Chondrocyte (in vitro differentiated cells): ENCODE measurements around the gene TRIM9. TPM values are rescaled to one million over a fixed set of nuclear protein-coding genes. Genes with fewer than 3 reads are reported as not detected.

Source experiments
- DNase-seq: peaks from one replicate; pipeline ENCODE4 v3.0.0; 2021; ENCODE audit warnings: mixed read lengths, low spot score
- H3K27ac Mint-ChIP-seq: one replicate; pipeline ENCODE4 v1.8.0; 2021; ENCODE audit warnings: mild to moderate bottlenecking, moderate library complexity, mixed read lengths; ENCODE audit not compliant: unreplicated experiment
- H3K27me3 Mint-ChIP-seq: 2 replicates; pipeline ENCODE4 v1.8.0; 2021; ENCODE audit warnings: low read depth, mixed read lengths
- H3K36me3 Mint-ChIP-seq: 2 replicates; pipeline ENCODE4 v1.8.0; 2021; ENCODE audit warnings: low read depth, mixed read lengths
- H3K4me1 Mint-ChIP-seq: 2 replicates; pipeline ENCODE4 v1.8.0; 2021; ENCODE audit warnings: low read depth, mild to moderate bottlenecking, mixed read lengths
- H3K4me3 Mint-ChIP-seq: one replicate; pipeline ENCODE4 v1.8.0; 2021; ENCODE audit warnings: mild to moderate bottlenecking, moderate library complexity, mixed read lengths; ENCODE audit not compliant: unreplicated experiment
- H3K9me3 Mint-ChIP-seq: 2 replicates; pipeline ENCODE4 v1.8.0; 2021; ENCODE audit warnings: low read depth, mixed read lengths
- CTCF ChIP-seq: fragments of 200-600 bp; sonication (generic); IDR thresholded peaks from 2 replicates; pipeline ENCODE4 v1.5.0; 2021; ENCODE audit warnings: antibody characterized with exemption, mild to moderate bottlenecking, moderate library complexity
- total RNA-seq: library from RNA; stranded (reverse); gene quantifications from 3 replicates; pipeline ENCODE4 v1.2.1, GENCODE V29; 2021

TRIM9 gene
- total RNA-seq, 1 donor from 2014 or later: 15.5 TPM

GRCh38 chr14:51131516-51131915, 36.6 kb upstream of the TRIM9 start:
- no peaks in the 10 kb centered on the region for H3K4me1 Mint-ChIP-seq
- H3K36me3 Mint-ChIP-seq: peaks cover 12% of the 10 kb centered on the region
- H3K9me3 Mint-ChIP-seq: peaks cover 22% of the 10 kb centered on the region
- no peak for TF ChIP-seq CTCF
- no peak overlapping the region for H3K4me3 Mint-ChIP-seq
- DNase-seq: no peak
- no peak overlapping the region for H3K27ac Mint-ChIP-seq
- H3K27me3 Mint-ChIP-seq: no peaks in the 10 kb centered on the region

GRCh38 chr14:51129130-51129529, 34.2 kb upstream of the TRIM9 start:
- Mint-ChIP-seq H3K36me3 (peaks cover 12% of the 10 kb centered on the region), H3K27me3 (no peaks in the 10 kb centered on the region), H3K9me3 (peaks cover 17% of the 10 kb centered on the region), H3K27ac (no peak overlapping the region), H3K4me1 (no peaks in the 10 kb centered on the region), H3K4me3 (no peak overlapping the region)
- TF ChIP-seq CTCF: no peak
- DNase-seq: no peak

- TF ChIP-seq CTCF: no peak
- Mint-ChIP-seq H3K27me3 (no peaks in the 10 kb centered on the region), H3K36me3 (peaks cover 2% of the 10 kb centered on the region), H3K4me3 (no peak overlapping the region), H3K4me1 (peaks cover 25% of the 10 kb centered on the region), H3K9me3 (peaks cover 4% of the 10 kb centered on the region), H3K27ac (no peak overlapping the region)
- DNase-seq: no peak
These were observed 29.1 kb upstream of the TRIM9 start for GRCh38 chr14:51124029-51124428.

- no peak overlapping the region for H3K27ac Mint-ChIP-seq
These were observed 26.2 kb upstream of the TRIM9 start for GRCh38 chr14:51121096-51121495.

GRCh38 chr14:51119411-51120051, 24.6 kb upstream of the TRIM9 start:
- no peaks in the 10 kb centered on the region for H3K9me3 Mint-ChIP-seq
- no peak for TF ChIP-seq CTCF
- no peak for DNase-seq
- H3K4me3 Mint-ChIP-seq: no peak overlapping the region
- H3K27ac Mint-ChIP-seq: no peak overlapping the region
- H3K36me3 Mint-ChIP-seq: no peaks in the 10 kb centered on the region
- H3K4me1 Mint-ChIP-seq: peaks cover 25% of the 10 kb centered on the region
- no peaks in the 10 kb centered on the region for H3K27me3 Mint-ChIP-seq

More at GRCh38 chr14:51121096-51121495, 26.2 kb upstream of the TRIM9 start:
- H3K27me3 Mint-ChIP-seq: no peaks in the 10 kb centered on the region
- peaks cover under 1% of the 10 kb centered on the region for H3K36me3 Mint-ChIP-seq
- H3K4me3 Mint-ChIP-seq: no peak overlapping the region
- peaks cover 25% of the 10 kb centered on the region for H3K4me1 Mint-ChIP-seq
- DNase-seq: no peak
- H3K9me3 Mint-ChIP-seq: peaks cover 2% of the 10 kb centered on the region
- TF ChIP-seq CTCF: no peak
